ENCODE measurements around the gene RAET1G.
"Not testable (repeated sequence)": the region's sequence is repeated elsewhere in the genome, so short reads cannot be mapped to it uniquely, and the experiment has no call there.

Gene RAET1G

GRCh38 chr6:149922642-149923326 is at the start of gene RAET1G:
Gene RAET1G (minus strand): TSS chr6:149923121. CDS start chr6:149923010, 111 bp downstream.
- H3K27me3 ChIP-seq (ENCODE audit: control insufficient read depth, insufficient read depth, low read length) = peaks cover 90% of the 10 kb centered on the region
- no peaks in the 10 kb centered on the region for H3K9me3 ChIP-seq (ENCODE audit: control insufficient read depth, insufficient read depth, low read depth, low read length)
- H3K27ac ChIP-seq (ENCODE audit: low read depth, low read length) = no peak within 1 kb of the TSS
- H3K9ac ChIP-seq (ENCODE audit: low read length) = no peak within 1 kb of the TSS
- no peaks in the 10 kb centered on the region for H3K36me3 ChIP-seq (ENCODE audit: control insufficient read depth, insufficient read depth, low read length)
- H3K4me1 ChIP-seq (ENCODE audit: control insufficient read depth, insufficient read depth, low read length) = peaks cover 4% of the 10 kb centered on the region; the same call in 1 of the 2 replicates
- H3K4me3 ChIP-seq (ENCODE audit: low read depth, low read length) = peak within 1 kb of the TSS; percentile 70

- Histone ChIP-seq H3K9me3 (ENCODE audit: control insufficient read depth, insufficient read depth, low read depth, low read length) (no peaks in the 10 kb centered on the region), H3K36me3 (ENCODE audit: control insufficient read depth, insufficient read depth, low read length) (no peaks in the 10 kb centered on the region), H3K4me3 (ENCODE audit: low read depth, low read length) (no peak overlapping the region), H3K27me3 (ENCODE audit: control insufficient read depth, insufficient read depth, low read length) (peaks cover 85% of the 10 kb centered on the region), H3K9ac (ENCODE audit: low read length) (no peak overlapping the region), H3K27ac (ENCODE audit: low read depth, low read length) (no peak overlapping the region), H3K4me1 (ENCODE audit: control insufficient read depth, insufficient read depth, low read length) (peaks cover under 1% of the 10 kb centered on the region; the same call in 1 of the 2 replicates)
Observed at GRCh38 chr6:149969635-149970034, 46.7 kb upstream of the RAET1G start.

GRCh38 chr6:149968909-149969308 is 46.0 kb upstream of the RAET1G start:
- not testable (repeated sequence) for H3K9me3 ChIP-seq (ENCODE audit: control insufficient read depth, insufficient read depth, low read depth, low read length); H3K36me3 ChIP-seq (ENCODE audit: control insufficient read depth, insufficient read depth, low read length); H3K27ac ChIP-seq (ENCODE audit: low read depth, low read length); H3K4me3 ChIP-seq (ENCODE audit: low read depth, low read length); H3K9ac ChIP-seq (ENCODE audit: low read length); H3K4me1 ChIP-seq (ENCODE audit: control insufficient read depth, insufficient read depth, low read length)
- peaks cover 85% of the 10 kb centered on the region for H3K27me3 ChIP-seq (ENCODE audit: control insufficient read depth, insufficient read depth, low read length)

- not testable (repeated sequence) for H3K9me3 ChIP-seq (ENCODE audit: control insufficient read depth, insufficient read depth, low read depth, low read length); H3K36me3 ChIP-seq (ENCODE audit: control insufficient read depth, insufficient read depth, low read length); H3K4me1 ChIP-seq (ENCODE audit: control insufficient read depth, insufficient read depth, low read length); H3K9ac ChIP-seq (ENCODE audit: low read length); H3K4me3 ChIP-seq (ENCODE audit: low read depth, low read length); H3K27ac ChIP-seq (ENCODE audit: low read depth, low read length)
- peaks cover 85% of the 10 kb centered on the region for H3K27me3 ChIP-seq (ENCODE audit: control insufficient read depth, insufficient read depth, low read length)
Observed at GRCh38 chr6:149967999-149968398, 45.1 kb upstream of the RAET1G start.

GRCh38 chr6:149967591-149967990 is 44.7 kb upstream of the RAET1G start:
- H3K9ac ChIP-seq (ENCODE audit: low read length) = no peak overlapping the region
- peaks cover 86% of the 10 kb centered on the region for H3K27me3 ChIP-seq (ENCODE audit: control insufficient read depth, insufficient read depth, low read length)
- H3K27ac ChIP-seq (ENCODE audit: low read depth, low read length) = no peak overlapping the region
- no peak overlapping the region for H3K4me3 ChIP-seq (ENCODE audit: low read depth, low read length)
- no peaks in the 10 kb centered on the region for H3K36me3 ChIP-seq (ENCODE audit: control insufficient read depth, insufficient read depth, low read length)
- no peaks in the 10 kb centered on the region for H3K9me3 ChIP-seq (ENCODE audit: control insufficient read depth, insufficient read depth, low read depth, low read length)
- peaks cover 10% of the 10 kb centered on the region for H3K4me1 ChIP-seq (ENCODE audit: control insufficient read depth, insufficient read depth, low read length)

- not testable (repeated sequence) for H3K4me3 ChIP-seq (ENCODE audit: low read depth, low read length); H3K9me3 ChIP-seq (ENCODE audit: control insufficient read depth, insufficient read depth, low read depth, low read length); H3K27ac ChIP-seq (ENCODE audit: low read depth, low read length); H3K4me1 ChIP-seq (ENCODE audit: control insufficient read depth, insufficient read depth, low read length); H3K9ac ChIP-seq (ENCODE audit: low read length); H3K36me3 ChIP-seq (ENCODE audit: control insufficient read depth, insufficient read depth, low read length)
- H3K27me3 ChIP-seq (ENCODE audit: control insufficient read depth, insufficient read depth, low read length) = peaks cover 99% of the 10 kb centered on the region
Observed at GRCh38 chr6:149966319-149966718, 43.4 kb upstream of the RAET1G start.

GRCh38 chr6:149965194-149966020 is 42.5 kb upstream of the RAET1G start:
- Histone ChIP-seq H3K27ac (ENCODE audit: low read depth, low read length) (no peak overlapping the region), H3K4me3 (ENCODE audit: low read depth, low read length) (peak overlapping the region; percentile 74), H3K4me1 (ENCODE audit: control insufficient read depth, insufficient read depth, low read length) (peaks cover 10% of the 10 kb centered on the region), H3K36me3 (ENCODE audit: control insufficient read depth, insufficient read depth, low read length) (no peaks in the 10 kb centered on the region), H3K9me3 (ENCODE audit: control insufficient read depth, insufficient read depth, low read depth, low read length) (no peaks in the 10 kb centered on the region), H3K9ac (ENCODE audit: low read length) (peak overlapping the region; percentile 72), H3K27me3 (ENCODE audit: control insufficient read depth, insufficient read depth, low read length) (peaks cover 98% of the 10 kb centered on the region)

GRCh38 chr6:149964308-149965193 is 41.6 kb upstream of the RAET1G start:
- Histone ChIP-seq H3K9me3 (ENCODE audit: control insufficient read depth, insufficient read depth, low read depth, low read length) (no peaks in the 10 kb centered on the region), H3K27me3 (ENCODE audit: control insufficient read depth, insufficient read depth, low read length) (peaks cover 98% of the 10 kb centered on the region), H3K9ac (ENCODE audit: low read length) (peak overlapping the region; percentile 72), H3K36me3 (ENCODE audit: control insufficient read depth, insufficient read depth, low read length) (no peaks in the 10 kb centered on the region), H3K27ac (ENCODE audit: low read depth, low read length) (no peak overlapping the region), H3K4me3 (ENCODE audit: low read depth, low read length) (peak overlapping the region; percentile 74), H3K4me1 (ENCODE audit: control insufficient read depth, insufficient read depth, low read length) (peaks cover 10% of the 10 kb centered on the region)

- H3K27ac ChIP-seq (ENCODE audit: low read depth, low read length) = no peak within 1 kb of the TSS; the same call in 1 of the 2 replicates
- H3K4me3 ChIP-seq (ENCODE audit: low read depth, low read length) = peak within 1 kb of the TSS; percentile 74
- peaks cover 98% of the 10 kb centered on the region for H3K27me3 ChIP-seq (ENCODE audit: control insufficient read depth, insufficient read depth, low read length)
Observed at GRCh38 chr6:149963462-149964307, 40.8 kb upstream of the RAET1G start, which contains the start of gene ULBP1. Gene ULBP1 (plus strand): TSS chr6:149963943. CDS start chr6:149964050, 107 bp downstream.

GRCh38 chr6:149963212-149963461 is 40.2 kb upstream of the RAET1G start:
- peaks cover 10% of the 10 kb centered on the region for H3K4me1 ChIP-seq (ENCODE audit: control insufficient read depth, insufficient read depth, low read length)
- peak overlapping the region; percentile 74 for H3K4me3 ChIP-seq (ENCODE audit: low read depth, low read length)
- peak overlapping the region; percentile 72 for H3K9ac ChIP-seq (ENCODE audit: low read length)
- H3K27ac ChIP-seq (ENCODE audit: low read depth, low read length) = no peak overlapping the region
- H3K27me3 ChIP-seq (ENCODE audit: control insufficient read depth, insufficient read depth, low read length) = peaks cover 97% of the 10 kb centered on the region
- no peaks in the 10 kb centered on the region for H3K36me3 ChIP-seq (ENCODE audit: control insufficient read depth, insufficient read depth, low read length)
- H3K9me3 ChIP-seq (ENCODE audit: control insufficient read depth, insufficient read depth, low read depth, low read length) = no peaks in the 10 kb centered on the region

More at GRCh38 chr6:149963462-149964307, 40.8 kb upstream of the RAET1G start, which contains the start of gene ULBP1:
- peak within 1 kb of the TSS; percentile 72 for H3K9ac ChIP-seq (ENCODE audit: low read length)
- H3K36me3 ChIP-seq (ENCODE audit: control insufficient read depth, insufficient read depth, low read length) = no peaks in the 10 kb centered on the region
- no peaks in the 10 kb centered on the region for H3K9me3 ChIP-seq (ENCODE audit: control insufficient read depth, insufficient read depth, low read depth, low read length)
- peaks cover 10% of the 10 kb centered on the region for H3K4me1 ChIP-seq (ENCODE audit: control insufficient read depth, insufficient read depth, low read length)

All from HUES6 (cell line).